Neural cell (in vitro differentiated cells): ENCODE results near the gene MAST2.

ENCODE experiments used
- CTCF ChIP-seq: fragments of 450-650 bp; IDR thresholded peaks from 2 replicates; pipeline ENCODE4 v1.5.1; 2014; ENCODE audit warnings: antibody characterized with exemption, mild to moderate bottlenecking, moderate library complexity; ENCODE audit not compliant: poor library complexity, severe bottlenecking
- RAD21 ChIP-seq: fragments of 450-650 bp; conservative IDR thresholded peaks from 2 replicates; pipeline ENCODE4 v1.6.1; 2014; ENCODE audit warnings: antibody characterized with exemption, mild to moderate bottlenecking, moderate library complexity
- REST ChIP-seq: IDR thresholded peaks from 2 replicates; pipeline ENCODE4 v1.6.1; 2012; ENCODE audit warnings: borderline replicate concordance

DNA sequence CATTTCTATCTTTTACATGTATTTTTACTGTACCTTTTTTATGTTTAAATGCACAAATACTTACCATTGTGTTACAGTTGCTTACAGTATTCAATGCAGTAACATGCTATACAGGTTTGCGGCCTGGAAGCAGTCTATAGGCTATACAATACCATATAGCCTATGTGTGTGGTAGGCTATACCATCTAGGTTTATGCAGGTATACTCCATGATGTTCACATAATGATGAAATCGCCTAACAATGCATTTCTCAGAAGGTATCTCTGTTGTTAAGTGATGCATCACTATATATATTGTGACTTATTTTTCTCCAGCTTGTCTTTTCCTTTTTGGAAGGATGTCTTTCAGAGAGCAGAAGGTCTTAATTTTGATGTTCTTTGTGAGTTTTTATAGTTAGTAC is 103.5 kb downstream of the MAST2 start:
- TF ChIP-seq RAD21 (no peak), CTCF (no peak), REST (no peak)
